ENCODE data around the gene TRIP13. TPM values are rescaled to one million over a fixed set of nuclear protein-coding genes. Genes with fewer than 3 reads are reported as not detected.

TRIP13 gene
- total and polyA plus RNA-seq, 10 of the 15 experiments (the other 5 are each of a cell fraction or from before 2014, with no cell fraction given): 15.1 to 64.9 (median 32.2) TPM

GRCh38 chr5:889075-889710, 3.5 kb upstream of the TRIP13 start:
- ChIA-PET RAD21 (ENCODE audit: unreplicated experiment) (no interaction called here), SMC1A (ENCODE audit: uncharacterized antibody, unreplicated experiment) (no interaction called here), POLR2A (no interaction called here), CTCF (interaction anchor here (3.0 kb wide), 1 partner anchor 13 kb away, joined by 6 read pairs; no protein-coding TSS in a partner anchor)
- ATAC-seq (no peak), DNase-seq (ENCODE audit: low read depth, low spot score) (no peak), FAIRE-seq (no peak)
- Histone ChIP-seq H3K4me1 (ENCODE audit: control insufficient read depth, insufficient read depth, low read length) (peaks cover 13% of the 10 kb centered on the region), H3K36me3 (ENCODE audit: control insufficient read depth in 2 of 2, insufficient read depth in 2 of 2, low read length in 1 of 2) (peaks cover 27 to 36% of the 10 kb centered on the region in 2 experiments; a peak in 3 of 4 replicates), H3K9ac (ENCODE audit: control insufficient read depth, insufficient read depth, low read length) (no peak overlapping the region), H3K9me3 (replicated peaks; ENCODE audit: control insufficient read depth, insufficient read depth, low read length) (no peaks in the 10 kb centered on the region), H3K27me3 (replicated peaks in 1 of 2; ENCODE audit: control insufficient read depth in 2 of 2, insufficient read depth in 2 of 2, low read length in 1 of 2) (no peaks in the 10 kb centered on the region), H3K4me2 (ENCODE audit: control insufficient read depth, insufficient read depth) (no peak overlapping the region), H3K27ac (ENCODE audit: control insufficient read depth, insufficient read depth) (no peak overlapping the region), H4K20me1 (ENCODE audit: control insufficient read depth, insufficient read depth) (no peaks in the 10 kb centered on the region), H3K4me3 (no peak overlapping the region), H2AFZ (ENCODE audit: control insufficient read depth, low read depth, low read length) (no peak overlapping the region), H3K79me2 (ENCODE audit: control insufficient read depth, insufficient read depth, low read length) (peaks cover 42% of the 10 kb centered on the region)
- in situ Hi-C loops (cut with MboI): loop anchor here (5.0 kb wide), 1 partner anchor 577 kb away; no protein-coding TSS in a partner anchor
- intact Hi-C loops (cut with micrococcal nuclease; ENCODE audit: unreplicated experiment): no loop called here
- no TSS peak for BruUV-seq (replicated peaks)
- 83% methylated on average over 15 of the region's 15 CpGs for WGBS (ENCODE audit: insufficient coverage, insufficient replicate concordance, low lambda C conversion rate, missing lambda C conversion rate)
- TF ChIP-seq RELA (IDR thresholded peaks at IDR 0.05; ENCODE audit: borderline replicate concordance, partially characterized antibody) (no peak), HSF1 (IDR thresholded peaks at IDR 0.05; ENCODE audit: low read depth, low read length) (no peak), GABPA (IDR thresholded peaks at IDR 0.05; ENCODE audit: low read depth) (no peak), TCF7 (IDR thresholded peaks at IDR 0.05; ENCODE audit: borderline replicate concordance) (no peak), SUZ12 (IDR thresholded peaks at IDR 0.05; ENCODE audit: unreplicated experiment) (no peak), ZNF592 (IDR thresholded peaks at IDR 0.05) (no peak), SRF (IDR thresholded peaks at IDR 0.05; ENCODE audit: low read depth in 2 of 2, low read length in 2 of 2) (no peak), ETV6 (conservative IDR thresholded peaks at IDR 0.05 in 1 of 2, IDR thresholded peaks at IDR 0.05 in 1 of 2; ENCODE audit: borderline replicate concordance in 1 of 2, low read depth in 1 of 2) (no peak), NFYA (IDR thresholded peaks at IDR 0.05; ENCODE audit: borderline replicate concordance, low read depth, low read length) (no peak), ZNF622 (IDR thresholded peaks at IDR 0.05) (no peak), NR2F1 (conservative IDR thresholded peaks at IDR 0.05) (no peak), NR2C2 (IDR thresholded peaks at IDR 0.05; ENCODE audit: borderline replicate concordance, control insufficient read depth, insufficient read length, low read depth) (no peak), SMC3 (IDR thresholded peaks at IDR 0.05; ENCODE audit: borderline replicate concordance, low read length) (no peak)
- TF ChIP-seq, protein P1, sequence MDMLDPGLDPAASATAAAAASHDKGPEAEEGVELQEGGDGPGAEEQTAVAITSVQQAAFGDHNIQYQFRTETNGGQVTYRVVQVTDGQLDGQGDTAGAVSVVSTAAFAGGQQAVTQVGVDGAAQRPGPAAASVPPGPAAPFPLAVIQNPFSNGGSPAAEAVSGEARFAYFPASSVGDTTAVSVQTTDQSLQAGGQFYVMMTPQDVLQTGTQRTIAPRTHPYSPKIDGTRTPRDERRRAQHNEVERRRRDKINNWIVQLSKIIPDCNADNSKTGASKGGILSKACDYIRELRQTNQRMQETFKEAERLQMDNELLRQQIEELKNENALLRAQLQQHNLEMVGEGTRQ (IDR thresholded peaks at IDR 0.05; ENCODE audit: borderline replicate concordance, low read depth, low read length): no peak
- TF ChIP-seq, protein P2, sequence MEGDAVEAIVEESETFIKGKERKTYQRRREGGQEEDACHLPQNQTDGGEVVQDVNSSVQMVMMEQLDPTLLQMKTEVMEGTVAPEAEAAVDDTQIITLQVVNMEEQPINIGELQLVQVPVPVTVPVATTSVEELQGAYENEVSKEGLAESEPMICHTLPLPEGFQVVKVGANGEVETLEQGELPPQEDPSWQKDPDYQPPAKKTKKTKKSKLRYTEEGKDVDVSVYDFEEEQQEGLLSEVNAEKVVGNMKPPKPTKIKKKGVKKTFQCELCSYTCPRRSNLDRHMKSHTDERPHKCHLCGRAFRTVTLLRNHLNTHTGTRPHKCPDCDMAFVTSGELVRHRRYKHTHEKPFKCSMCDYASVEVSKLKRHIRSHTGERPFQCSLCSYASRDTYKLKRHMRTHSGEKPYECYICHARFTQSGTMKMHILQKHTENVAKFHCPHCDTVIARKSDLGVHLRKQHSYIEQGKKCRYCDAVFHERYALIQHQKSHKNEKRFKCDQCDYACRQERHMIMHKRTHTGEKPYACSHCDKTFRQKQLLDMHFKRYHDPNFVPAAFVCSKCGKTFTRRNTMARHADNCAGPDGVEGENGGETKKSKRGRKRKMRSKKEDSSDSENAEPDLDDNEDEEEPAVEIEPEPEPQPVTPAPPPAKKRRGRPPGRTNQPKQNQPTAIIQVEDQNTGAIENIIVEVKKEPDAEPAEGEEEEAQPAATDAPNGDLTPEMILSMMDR (IDR thresholded peaks at IDR 0.05 in 2 of 3, conservative IDR thresholded peaks at IDR 0.05 in 1 of 3; ENCODE audit: control insufficient read depth in 2 of 3, extremely low read depth in 1 of 3, insufficient read depth in 1 of 3, low read depth in 3 of 3, low read length in 3 of 3): no peak

Data from GM12878 (cell line).